ENCODE results near the gene PUS10.

DNA sequence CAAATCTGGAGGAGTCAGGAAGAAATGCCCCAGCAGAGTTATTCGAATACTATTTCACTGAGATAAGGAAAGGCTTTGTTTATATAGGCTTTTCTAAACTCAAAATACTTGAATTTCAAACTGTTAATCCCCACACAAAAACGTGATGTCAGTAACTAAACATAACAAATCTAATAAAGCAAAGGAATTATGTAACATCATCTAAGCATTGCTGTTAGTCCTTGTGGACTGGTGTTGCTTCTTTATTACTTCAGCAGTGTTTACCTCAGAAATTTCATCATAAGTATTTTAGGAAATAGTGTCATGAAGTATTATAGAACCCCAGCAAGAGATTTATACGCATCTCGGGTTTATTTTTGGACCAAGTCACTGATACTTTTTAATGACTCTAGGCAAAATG is 27.9 kb upstream of the PUS10 start:
- TF ChIP-seq, protein P1, sequence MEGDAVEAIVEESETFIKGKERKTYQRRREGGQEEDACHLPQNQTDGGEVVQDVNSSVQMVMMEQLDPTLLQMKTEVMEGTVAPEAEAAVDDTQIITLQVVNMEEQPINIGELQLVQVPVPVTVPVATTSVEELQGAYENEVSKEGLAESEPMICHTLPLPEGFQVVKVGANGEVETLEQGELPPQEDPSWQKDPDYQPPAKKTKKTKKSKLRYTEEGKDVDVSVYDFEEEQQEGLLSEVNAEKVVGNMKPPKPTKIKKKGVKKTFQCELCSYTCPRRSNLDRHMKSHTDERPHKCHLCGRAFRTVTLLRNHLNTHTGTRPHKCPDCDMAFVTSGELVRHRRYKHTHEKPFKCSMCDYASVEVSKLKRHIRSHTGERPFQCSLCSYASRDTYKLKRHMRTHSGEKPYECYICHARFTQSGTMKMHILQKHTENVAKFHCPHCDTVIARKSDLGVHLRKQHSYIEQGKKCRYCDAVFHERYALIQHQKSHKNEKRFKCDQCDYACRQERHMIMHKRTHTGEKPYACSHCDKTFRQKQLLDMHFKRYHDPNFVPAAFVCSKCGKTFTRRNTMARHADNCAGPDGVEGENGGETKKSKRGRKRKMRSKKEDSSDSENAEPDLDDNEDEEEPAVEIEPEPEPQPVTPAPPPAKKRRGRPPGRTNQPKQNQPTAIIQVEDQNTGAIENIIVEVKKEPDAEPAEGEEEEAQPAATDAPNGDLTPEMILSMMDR (IDR thresholded peaks at IDR 0.05) = no peak
- TF ChIP-seq POLR2A (IDR thresholded peaks at IDR 0.05) = no peak
